ENCODE measurements around the gene KRTAP4-3.
A peak's percentile ranks its signal among the peaks of the same experiment; 100 is the strongest.
"Not testable (repeated sequence)": the region's sequence is repeated elsewhere in the genome, so short reads cannot be mapped to it uniquely, and the experiment has no call there.

Gene KRTAP4-3

DNA sequence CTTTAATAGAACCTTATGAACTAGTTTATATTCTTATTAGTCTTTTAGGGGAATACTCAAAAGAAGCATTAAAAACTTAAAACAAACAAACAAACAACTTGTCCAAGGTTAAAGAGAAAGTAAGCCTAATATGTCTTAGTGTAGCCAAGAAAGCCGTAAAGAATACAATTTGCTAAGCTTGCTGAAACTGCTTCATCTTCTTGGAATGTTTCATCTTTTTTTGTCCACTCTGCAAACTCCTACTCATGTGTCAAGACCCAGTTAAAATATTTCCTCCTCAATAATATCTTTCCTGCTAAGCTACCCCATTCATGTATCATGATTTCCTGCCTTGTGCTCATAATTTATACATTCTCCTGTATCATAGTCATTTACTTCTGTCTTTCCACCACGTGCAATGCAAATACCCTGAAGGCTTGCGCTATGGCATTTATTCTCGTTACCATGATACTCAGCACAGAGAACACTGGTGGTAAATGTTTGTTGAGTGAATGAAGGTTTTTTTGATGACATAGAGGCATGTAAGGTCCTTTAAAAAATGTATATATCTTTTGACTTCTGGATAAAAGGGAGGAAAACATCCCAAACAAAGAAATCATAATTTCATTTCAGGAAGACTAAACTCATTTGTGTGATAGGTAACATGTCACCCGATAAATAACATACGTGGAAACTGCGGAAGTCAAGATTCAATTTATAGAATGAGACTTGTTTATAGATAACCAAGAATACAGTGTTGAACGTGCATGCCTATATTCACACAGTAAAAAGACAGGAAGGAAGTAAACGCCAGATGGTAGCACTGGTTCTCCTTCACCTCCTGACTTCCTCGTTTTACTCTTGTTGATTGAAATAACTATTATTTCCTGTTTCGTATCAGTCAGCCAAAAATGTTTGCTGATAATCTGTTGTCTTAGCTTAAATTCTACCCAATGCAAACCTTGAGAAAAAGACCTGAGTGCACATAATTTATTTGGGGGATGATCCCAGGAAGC is 48.0 kb downstream of the KRTAP4-3 start:
- DNase-seq (ENCODE audit: low spot score): not testable (repeated sequence)
- FAIRE-seq: peak; percentile 54

DNA sequence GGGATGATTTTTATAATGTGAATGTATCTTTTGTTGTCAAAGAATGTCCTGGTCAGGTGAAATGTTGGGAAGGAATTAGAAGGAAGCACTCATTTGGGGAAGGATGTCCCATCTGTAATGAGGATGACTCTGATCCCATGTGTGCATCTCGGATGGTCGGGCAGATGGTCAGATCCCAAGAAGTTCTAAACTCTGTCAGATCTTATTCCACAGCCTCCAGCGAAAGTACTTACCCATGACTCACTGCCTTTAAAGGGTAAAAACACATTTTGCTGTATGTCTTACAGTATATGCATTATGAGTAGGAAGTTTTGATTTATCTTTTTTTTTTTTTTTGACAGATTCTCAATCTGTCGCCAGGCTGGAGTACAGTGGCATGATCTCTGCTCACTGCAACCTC is 49.3 kb downstream of the KRTAP4-3 start:
- no peak for DNase-seq (ENCODE audit: low spot score)
- no peak for FAIRE-seq

DNA sequence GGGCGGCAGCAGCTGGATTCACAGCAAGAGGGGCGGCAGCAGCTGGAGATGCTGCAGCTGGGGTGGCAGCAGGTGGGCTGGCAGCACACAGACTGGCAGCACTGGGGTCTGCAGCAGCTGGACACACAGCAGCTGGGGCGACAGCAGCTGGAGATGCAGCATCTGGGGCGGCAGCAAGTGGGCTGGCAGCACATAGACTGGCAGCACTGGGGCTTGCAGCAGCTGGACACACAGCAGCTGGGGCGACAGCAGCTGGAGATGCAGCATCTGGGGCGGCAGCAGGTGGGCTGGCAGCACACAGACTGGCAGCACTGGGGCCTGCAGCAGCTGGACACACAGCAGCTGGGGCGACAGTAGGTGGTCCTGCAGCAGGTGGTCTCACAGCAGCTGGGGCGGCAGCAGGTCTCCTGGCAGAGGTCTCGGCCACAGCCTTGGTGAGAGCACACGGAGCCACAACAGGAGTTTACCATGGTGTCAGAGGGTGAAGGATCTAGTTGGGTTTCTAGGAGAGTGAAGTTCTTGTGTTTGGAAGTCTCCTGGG is 50.1 kb downstream of the KRTAP4-3 start, which contains the start of gene KRTAP4-11:
KRTAP4-11 (minus strand) TSS at position 528 of the 541 bp plus-strand sequence; CDS start at position 470, 58 bp downstream.
- not testable (repeated sequence) for DNase-seq (ENCODE audit: low spot score); FAIRE-seq

Measured in RCC 7860 (cell line).